Esophagus squamous epithelium (tissue), 4 donors: ENCODE data around the gene ST8SIA6.

Source experiments
- POLR2A ChIP-seq, 4 donors: fragments of 450-650 bp; IDR thresholded peaks; one replicate each; pipeline ENCODE4 v1.6.1; 2017; ENCODE audit warnings: antibody characterized with exemption in 4 of 4, mild to moderate bottlenecking in 4 of 4, moderate library complexity in 3 of 4
- TF ChIP-seq, protein P1 (sequence below), 6 experiments: fragments of 450-650 bp in 4 of 6; fragments of 200-600 bp in 2 of 6; sonication (generic) in 2 of 6; IDR thresholded peaks; one replicate each; pipeline ENCODE4 v1.5.1; 2016 to 2019; ENCODE audit warnings: antibody characterized with exemption in 6 of 6, mild to moderate bottlenecking in 4 of 6, moderate library complexity in 4 of 6

DNA sequence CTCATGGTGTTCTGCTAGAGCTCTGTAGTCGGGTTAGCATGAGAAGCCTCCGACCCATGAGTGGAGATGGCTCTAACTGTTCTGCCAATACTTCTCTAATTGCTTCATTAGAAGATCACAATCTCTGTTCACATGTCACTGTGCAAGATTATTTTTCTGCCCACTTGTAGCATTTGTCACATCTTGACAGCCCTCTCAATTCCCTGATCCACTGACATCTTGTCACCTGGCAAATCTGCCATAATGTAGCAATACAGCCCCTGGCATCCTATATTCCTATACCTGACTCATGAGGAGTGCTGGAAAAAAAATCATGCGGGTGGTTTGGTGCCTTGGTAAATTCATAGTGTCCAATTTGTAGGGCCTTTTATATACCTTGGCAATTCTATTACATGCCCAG is 58.4 kb downstream of the ST8SIA6 start:
- TF ChIP-seq, protein P1, sequence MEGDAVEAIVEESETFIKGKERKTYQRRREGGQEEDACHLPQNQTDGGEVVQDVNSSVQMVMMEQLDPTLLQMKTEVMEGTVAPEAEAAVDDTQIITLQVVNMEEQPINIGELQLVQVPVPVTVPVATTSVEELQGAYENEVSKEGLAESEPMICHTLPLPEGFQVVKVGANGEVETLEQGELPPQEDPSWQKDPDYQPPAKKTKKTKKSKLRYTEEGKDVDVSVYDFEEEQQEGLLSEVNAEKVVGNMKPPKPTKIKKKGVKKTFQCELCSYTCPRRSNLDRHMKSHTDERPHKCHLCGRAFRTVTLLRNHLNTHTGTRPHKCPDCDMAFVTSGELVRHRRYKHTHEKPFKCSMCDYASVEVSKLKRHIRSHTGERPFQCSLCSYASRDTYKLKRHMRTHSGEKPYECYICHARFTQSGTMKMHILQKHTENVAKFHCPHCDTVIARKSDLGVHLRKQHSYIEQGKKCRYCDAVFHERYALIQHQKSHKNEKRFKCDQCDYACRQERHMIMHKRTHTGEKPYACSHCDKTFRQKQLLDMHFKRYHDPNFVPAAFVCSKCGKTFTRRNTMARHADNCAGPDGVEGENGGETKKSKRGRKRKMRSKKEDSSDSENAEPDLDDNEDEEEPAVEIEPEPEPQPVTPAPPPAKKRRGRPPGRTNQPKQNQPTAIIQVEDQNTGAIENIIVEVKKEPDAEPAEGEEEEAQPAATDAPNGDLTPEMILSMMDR (IDR thresholded peaks at IDR 0.05), result no peak
- no peak for TF ChIP-seq POLR2A (IDR thresholded peaks at IDR 0.05)
